ENCODE results near the gene JARID2.

DNA sequence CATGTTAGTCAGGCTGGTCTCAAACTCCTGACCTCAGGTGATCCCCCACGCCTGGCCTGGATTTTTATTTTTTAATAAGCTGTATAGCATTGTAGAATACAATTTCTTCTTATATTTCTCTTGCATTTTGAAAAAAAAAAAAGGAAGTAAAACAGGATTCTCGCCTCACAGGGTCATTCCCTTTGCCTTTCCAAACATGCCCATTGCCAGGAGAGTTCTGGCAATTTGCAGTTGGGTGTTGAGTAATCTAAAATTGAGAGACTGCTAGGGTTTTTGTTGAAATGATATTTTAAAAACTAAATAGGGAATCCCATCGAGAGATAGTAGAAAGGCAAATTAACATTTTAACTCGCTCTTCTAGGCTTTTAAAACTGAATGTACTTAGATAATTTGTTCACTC, 196.1 kb downstream of the JARID2 start:
- TF ChIP-seq, protein P1, sequence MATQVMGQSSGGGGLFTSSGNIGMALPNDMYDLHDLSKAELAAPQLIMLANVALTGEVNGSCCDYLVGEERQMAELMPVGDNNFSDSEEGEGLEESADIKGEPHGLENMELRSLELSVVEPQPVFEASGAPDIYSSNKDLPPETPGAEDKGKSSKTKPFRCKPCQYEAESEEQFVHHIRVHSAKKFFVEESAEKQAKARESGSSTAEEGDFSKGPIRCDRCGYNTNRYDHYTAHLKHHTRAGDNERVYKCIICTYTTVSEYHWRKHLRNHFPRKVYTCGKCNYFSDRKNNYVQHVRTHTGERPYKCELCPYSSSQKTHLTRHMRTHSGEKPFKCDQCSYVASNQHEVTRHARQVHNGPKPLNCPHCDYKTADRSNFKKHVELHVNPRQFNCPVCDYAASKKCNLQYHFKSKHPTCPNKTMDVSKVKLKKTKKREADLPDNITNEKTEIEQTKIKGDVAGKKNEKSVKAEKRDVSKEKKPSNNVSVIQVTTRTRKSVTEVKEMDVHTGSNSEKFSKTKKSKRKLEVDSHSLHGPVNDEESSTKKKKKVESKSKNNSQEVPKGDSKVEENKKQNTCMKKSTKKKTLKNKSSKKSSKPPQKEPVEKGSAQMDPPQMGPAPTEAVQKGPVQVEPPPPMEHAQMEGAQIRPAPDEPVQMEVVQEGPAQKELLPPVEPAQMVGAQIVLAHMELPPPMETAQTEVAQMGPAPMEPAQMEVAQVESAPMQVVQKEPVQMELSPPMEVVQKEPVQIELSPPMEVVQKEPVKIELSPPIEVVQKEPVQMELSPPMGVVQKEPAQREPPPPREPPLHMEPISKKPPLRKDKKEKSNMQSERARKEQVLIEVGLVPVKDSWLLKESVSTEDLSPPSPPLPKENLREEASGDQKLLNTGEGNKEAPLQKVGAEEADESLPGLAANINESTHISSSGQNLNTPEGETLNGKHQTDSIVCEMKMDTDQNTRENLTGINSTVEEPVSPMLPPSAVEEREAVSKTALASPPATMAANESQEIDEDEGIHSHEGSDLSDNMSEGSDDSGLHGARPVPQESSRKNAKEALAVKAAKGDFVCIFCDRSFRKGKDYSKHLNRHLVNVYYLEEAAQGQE (IDR thresholded peaks at IDR 0.05) = no peak
- TF ChIP-seq, protein P2, sequence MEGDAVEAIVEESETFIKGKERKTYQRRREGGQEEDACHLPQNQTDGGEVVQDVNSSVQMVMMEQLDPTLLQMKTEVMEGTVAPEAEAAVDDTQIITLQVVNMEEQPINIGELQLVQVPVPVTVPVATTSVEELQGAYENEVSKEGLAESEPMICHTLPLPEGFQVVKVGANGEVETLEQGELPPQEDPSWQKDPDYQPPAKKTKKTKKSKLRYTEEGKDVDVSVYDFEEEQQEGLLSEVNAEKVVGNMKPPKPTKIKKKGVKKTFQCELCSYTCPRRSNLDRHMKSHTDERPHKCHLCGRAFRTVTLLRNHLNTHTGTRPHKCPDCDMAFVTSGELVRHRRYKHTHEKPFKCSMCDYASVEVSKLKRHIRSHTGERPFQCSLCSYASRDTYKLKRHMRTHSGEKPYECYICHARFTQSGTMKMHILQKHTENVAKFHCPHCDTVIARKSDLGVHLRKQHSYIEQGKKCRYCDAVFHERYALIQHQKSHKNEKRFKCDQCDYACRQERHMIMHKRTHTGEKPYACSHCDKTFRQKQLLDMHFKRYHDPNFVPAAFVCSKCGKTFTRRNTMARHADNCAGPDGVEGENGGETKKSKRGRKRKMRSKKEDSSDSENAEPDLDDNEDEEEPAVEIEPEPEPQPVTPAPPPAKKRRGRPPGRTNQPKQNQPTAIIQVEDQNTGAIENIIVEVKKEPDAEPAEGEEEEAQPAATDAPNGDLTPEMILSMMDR (IDR thresholded peaks at IDR 0.05; ENCODE audit: low read depth, low read length, missing input control) = no peak
- TF ChIP-seq SP1 (IDR thresholded peaks at IDR 0.05) = no peak
- TF ChIP-seq HNF4A (conservative IDR thresholded peaks at IDR 0.05) = no peak
- TF ChIP-seq YY1 (IDR thresholded peaks at IDR 0.05) = no peak
- TF ChIP-seq, protein P3, sequence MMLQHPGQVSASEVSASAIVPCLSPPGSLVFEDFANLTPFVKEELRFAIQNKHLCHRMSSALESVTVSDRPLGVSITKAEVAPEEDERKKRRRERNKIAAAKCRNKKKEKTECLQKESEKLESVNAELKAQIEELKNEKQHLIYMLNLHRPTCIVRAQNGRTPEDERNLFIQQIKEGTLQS (IDR thresholded peaks at IDR 0.05) = no peak
- peak; percentile 21 to 38 for TF ChIP-seq RAD21 (IDR thresholded peaks at IDR 0.05)
- TF ChIP-seq EGR1 (IDR thresholded peaks at IDR 0.05; ENCODE audit: low read depth in 2 of 2) = no peak
- TF ChIP-seq, protein P4, sequence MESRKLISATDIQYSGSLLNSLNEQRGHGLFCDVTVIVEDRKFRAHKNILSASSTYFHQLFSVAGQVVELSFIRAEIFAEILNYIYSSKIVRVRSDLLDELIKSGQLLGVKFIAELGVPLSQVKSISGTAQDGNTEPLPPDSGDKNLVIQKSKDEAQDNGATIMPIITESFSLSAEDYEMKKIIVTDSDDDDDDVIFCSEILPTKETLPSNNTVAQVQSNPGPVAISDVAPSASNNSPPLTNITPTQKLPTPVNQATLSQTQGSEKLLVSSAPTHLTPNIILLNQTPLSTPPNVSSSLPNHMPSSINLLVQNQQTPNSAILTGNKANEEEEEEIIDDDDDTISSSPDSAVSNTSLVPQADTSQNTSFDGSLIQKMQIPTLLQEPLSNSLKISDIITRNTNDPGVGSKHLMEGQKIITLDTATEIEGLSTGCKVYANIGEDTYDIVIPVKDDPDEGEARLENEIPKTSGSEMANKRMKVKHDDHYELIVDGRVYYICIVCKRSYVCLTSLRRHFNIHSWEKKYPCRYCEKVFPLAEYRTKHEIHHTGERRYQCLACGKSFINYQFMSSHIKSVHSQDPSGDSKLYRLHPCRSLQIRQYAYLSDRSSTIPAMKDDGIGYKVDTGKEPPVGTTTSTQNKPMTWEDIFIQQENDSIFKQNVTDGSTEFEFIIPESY (IDR thresholded peaks at IDR 0.05) = no peak

Measured in liver (tissue), 3 donors.